GM10248 (cell line): ENCODE measurements around the gene CACNG4.

ENCODE experiments used
- CTCF ChIA-PET: fragments of 300-600 bp; sonication (Branson Sonifier 250); formaldehyde crosslinking; extraction: SDS; loops from one replicate; lab custom pipeline; 2021; ENCODE audit warnings: antibody characterized with exemption; lab: Yijun Ruan, JAX
- POLR2A ChIA-PET: fragments of 350-650 bp; sonication (Branson Sonifier 250); formaldehyde crosslinking; extraction: SDS; loops from one replicate; lab custom pipeline; 2020; ENCODE audit warnings: antibody characterized with exemption; lab: Yijun Ruan, JAX
- DNase-seq: peaks from one replicate; pipeline ENCODE4 v3.0.0; 2012; ENCODE audit errors: extremely low spot score
- CTCF ChIP-seq: IDR thresholded peaks from 2 replicates; pipeline ENCODE4 v1.5.1; 2012; ENCODE audit warnings: mild to moderate bottlenecking, low read depth; ENCODE audit errors: extremely low read depth, missing control alignments, control extremely low read depth

Gene CACNG4

DNA sequence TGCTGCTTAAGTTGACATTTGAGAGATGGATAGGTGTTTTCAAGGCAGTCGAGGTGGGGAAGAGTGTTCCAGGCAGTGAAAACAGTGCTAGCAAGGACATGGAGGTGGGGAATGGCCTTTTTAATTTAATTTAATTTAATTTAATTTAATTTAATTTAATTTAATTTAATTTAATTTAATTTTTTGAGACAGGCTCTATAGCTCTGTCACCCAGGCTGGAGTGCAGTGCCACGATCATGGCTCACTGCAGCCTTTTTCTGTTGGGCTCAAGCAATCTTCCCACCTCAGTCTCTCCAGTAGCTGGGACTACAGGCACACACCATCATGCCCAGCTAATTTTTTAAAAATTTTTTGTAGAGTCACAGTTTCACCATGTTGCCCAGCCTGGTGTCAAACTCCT lies 32.2 kb upstream of the CACNG4 start:
- ChIA-PET CTCF (no interaction called here), POLR2A (no interaction called here)
- no peak for DNase-seq
- TF ChIP-seq CTCF, result no peak

- POLR2A ChIA-PET, result no interaction called here
These were observed 30.5 kb upstream of the CACNG4 start for GRCh38 chr17:66934040-66934439.

GRCh38 chr17:66935717-66936116 lies 28.8 kb upstream of the CACNG4 start:
- ChIA-PET CTCF (no interaction called here), POLR2A (interaction anchor here (0.6 kb wide), 1 partner anchor 1432 kb away, joined by 3 read pairs; no protein-coding TSS in a partner anchor)
- DNase-seq, result no peak
- no peak for TF ChIP-seq CTCF

More at GRCh38 chr17:66934040-66934439, 30.5 kb upstream of the CACNG4 start:
- CTCF ChIA-PET, result interaction anchor here (1.0 to 1.2 kb wide), 2 partner anchors 10 to 13 kb away, joined by 3 read pairs; no protein-coding TSS in a partner anchor
- no peak for DNase-seq
- TF ChIP-seq CTCF, result no peak

DNA sequence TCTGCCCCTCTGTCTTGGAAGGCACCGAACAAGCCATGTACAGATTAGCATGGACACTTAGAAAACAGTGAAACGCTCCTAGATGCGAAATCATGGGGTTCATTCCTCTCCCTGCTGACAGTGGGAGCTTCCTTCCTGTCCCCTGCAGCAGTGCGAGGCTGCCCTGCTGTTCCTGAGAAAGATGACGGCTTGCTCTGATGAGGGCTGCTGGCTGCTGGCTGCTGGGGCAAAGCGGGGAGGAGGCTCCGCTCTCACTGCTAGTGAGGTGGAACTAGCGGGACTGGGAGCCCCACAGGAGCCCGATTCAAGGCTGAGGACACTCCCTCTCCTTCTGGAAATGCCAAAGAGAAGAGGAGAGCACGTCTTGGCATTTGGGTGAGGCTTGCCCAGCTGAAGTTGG lies 25.9 kb upstream of the CACNG4 start:
- ChIA-PET POLR2A (no interaction called here), CTCF (no interaction called here)
- no peak for DNase-seq
- no peak for TF ChIP-seq CTCF

DNA sequence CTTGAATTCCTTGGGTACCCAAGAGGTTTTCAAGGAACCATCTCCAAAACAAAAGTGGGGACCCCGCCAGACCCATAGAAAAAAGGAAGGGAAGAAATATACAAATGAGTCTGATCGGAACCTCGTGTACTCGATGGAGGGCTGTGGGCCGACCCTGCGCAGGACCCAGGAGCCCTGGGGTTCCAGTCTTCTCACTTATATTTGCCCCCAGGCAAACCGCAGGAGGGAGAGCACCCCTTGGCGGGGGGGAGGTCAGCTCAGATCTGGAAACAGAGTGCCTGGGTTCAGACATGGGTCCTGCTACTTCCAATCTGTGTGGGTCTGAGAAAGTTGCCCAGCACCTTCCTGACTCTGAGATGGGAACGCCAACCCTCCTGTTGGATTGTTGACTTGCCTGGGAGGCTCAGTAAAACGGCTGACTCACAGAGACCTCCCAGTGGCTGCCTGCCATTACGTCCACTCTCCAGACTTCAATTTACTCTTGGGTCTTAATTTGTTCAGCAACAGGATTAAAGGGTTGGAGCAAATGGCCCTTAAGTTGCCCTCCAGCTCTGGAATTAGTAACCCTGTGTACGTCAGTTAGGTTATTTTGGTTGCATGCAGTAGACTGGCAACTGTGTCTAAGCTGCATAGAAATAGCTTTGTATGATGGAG lies 24.9 kb upstream of the CACNG4 start:
- CTCF ChIA-PET, result no interaction called here
- no peak for DNase-seq
- POLR2A ChIA-PET, result no interaction called here
- TF ChIP-seq CTCF, result no peak

GRCh38 chr17:66941249-66941648 lies 23.3 kb upstream of the CACNG4 start:
- CTCF ChIA-PET, result no interaction called here
- POLR2A ChIA-PET, result no interaction called here
- TF ChIP-seq CTCF, result no peak
- DNase-seq, result no peak
